HG03097 (cell line): ENCODE results near the gene NUMB.
"Not testable (repeated sequence)": the region's sequence is repeated elsewhere in the genome, so short reads cannot be mapped to it uniquely, and the experiment has no call there.

Experiments used
- ATAC-seq: cut with Tn5 transposase; IDR thresholded peaks from one replicate; pipeline ENCODE4 v1.9.1; 2021; ENCODE audit not compliant: unreplicated experiment, low FRiP score

The NUMB gene

DNA sequence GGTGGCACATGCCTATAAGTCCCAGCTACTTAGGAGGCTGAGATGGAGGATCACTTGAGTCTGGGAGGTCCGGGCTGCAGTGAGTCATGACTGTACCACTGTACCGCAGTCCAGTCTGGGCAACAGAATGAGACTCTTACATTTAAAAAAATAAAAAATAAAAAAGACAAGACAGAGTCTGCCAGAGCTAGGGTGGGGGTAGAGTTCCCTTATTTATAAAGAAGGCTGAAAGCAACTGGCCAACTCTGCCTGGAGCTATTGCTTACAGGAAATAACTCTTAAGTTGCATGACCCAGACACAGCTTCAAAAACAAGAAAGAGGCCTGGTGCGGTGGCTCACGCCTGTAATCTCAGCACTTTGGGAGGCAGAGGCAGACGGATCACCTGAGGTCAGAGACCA lies 31.5 kb downstream of the NUMB start:
- no peak for ATAC-seq

DNA sequence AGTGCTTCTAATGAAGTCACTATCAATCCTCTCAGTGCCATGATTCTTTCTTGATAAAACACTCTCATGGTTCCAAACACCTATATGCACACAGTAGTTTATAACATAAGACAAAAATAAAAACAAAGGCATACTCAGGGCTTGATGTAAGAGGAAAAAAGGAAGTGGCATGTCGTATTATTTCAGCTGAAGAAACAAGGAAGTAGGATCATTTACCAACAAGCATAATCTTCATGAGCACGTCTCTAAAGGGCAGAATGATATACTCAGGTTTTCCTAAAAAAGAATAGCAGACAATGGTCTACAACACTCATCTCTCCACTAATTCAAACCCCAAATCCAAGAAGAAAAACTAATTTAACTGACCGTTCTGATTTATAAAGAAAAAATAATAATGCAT lies 33.9 kb downstream of the NUMB start:
- ATAC-seq, result no peak

DNA sequence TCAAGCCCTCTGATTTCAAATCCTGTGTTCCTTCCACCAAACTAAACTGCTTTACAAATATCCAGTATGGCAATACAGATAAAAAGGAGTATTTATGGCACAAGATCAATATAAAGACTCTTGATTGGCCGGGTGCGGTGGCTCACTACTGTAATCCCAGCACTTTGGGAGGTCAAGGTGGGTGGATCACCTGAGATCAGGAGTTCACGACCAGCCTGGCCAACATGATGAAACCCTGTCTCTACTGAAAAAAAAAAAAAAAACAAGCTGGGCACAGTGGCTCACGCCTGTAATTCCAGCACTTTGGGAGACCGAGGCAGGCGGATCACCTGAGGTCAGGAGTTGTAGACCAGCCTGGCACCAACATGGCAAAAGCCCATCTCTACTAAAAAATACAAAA lies 35.3 kb downstream of the NUMB start:
- ATAC-seq, result not testable (repeated sequence)

DNA sequence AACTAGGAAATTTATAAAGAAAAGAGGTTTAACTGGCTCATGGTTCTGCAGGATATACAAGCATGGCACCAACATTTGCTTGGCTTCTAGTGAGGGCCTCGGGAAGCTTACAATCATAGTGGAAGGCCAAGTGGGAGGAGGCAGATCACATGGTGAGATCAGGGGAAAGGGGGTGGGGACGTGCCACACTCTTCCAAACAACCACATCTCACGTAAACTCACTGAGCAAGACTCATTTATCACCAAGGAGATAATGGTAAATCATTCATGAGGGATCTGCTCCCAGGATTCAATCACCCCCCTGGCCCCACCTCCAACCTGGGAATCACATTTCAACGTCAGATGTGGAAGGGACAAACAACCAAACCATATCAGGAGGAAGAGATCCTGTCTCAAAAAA lies 35.8 kb downstream of the NUMB start:
- no peak for ATAC-seq

DNA sequence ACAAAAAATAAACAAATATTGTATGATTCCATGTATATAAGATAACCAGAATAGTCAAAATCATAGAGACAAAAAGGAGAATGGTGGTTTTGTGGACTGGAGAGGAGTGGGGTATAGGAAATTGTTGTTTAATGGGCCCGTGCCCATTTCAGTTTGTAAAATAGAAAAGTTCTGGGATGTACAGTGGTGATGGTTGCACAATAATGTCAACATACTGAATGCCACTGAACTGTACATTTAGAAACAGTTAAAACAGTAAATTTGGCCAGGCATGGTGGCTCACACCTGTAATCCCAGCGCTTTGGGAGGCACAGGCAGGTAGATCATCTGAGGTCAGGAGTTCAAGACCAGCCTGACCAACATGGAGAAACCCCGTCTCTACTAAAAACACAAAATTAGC lies 40.1 kb downstream of the NUMB start:
- no peak for ATAC-seq

DNA sequence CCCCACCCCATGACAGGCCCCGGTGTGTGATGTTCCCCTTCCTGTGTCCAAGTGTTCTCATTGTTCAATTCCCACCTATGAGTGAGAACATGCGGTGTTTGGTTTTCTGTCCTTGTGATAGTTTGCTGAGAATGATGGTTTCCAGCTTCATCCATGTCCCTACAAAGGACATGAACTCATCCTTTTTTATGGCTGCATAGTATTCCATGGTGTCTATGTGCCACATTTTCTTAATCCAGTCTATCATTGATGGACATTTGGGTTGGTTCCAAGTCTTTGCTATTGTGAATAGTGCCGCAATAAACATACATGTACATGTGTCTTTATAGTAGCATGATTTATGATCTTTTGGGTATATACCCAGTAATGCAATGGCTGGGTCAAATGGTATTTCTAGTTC lies 52.1 kb downstream of the NUMB start:
- not testable (repeated sequence) for ATAC-seq

DNA sequence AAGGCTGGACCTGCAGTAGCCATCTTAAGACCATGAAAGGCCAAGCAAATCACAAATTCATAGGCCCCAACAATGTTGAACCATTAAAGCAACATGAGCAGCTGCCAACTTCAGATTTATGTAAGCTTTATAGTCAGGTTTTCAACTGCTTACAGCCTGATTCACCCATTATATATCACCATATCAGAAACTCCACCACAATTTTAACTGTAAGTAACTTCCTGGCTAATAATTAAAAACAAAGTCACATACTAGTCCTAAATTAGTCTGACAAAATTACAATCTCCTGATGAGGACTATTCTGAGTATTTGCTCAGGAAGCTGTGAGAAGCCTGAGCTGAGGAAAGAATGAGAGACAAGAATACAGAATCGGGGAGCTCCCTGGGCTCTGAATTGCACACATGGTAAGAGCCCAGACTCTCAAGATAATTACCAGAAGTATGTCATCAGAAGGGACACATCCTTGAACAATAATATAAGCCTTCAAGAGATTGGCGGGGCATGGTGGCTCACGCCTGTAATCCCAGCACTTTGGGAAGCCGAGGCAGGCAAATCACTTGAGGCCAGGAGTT lies 55.1 kb downstream of the NUMB start:
- ATAC-seq, result no peak

DNA sequence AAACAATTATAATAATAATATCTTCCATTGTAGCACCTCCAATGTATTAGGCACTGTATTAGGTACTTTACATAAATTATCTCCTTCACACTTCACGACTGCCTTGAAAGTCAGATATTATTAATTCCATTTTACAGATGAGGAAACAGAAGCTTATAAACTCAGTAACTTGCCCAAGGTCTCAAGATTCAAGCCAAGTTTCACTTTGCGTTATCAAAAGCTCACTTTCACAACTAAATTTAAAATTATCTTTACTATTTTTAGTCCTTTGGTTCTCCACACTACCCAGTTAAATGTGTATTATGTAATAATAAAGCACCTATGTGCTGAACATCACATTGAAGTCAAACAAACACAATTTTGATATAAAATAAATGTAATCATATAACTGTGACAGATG lies 55.8 kb downstream of the NUMB start:
- no peak for ATAC-seq

DNA sequence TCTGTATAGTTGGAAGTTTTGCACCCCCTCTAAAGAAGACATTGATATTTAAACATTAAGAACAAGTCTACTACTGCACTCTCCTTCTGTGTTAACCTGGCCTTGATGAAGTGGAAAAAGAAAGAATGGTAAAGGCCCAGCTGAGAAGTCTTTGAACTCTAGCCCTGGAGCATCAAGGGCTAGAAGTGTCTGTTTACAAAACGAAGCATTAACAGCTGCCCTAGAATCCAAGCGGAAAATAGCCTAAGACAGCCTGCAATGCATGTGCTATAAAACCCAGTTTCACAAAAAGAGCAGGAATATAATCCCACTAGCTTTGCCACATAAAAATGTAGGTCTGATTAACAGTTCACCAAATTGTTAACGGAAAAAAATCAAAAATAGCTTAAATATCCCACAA lies 60.5 kb downstream of the NUMB start:
- ATAC-seq, result no peak

DNA sequence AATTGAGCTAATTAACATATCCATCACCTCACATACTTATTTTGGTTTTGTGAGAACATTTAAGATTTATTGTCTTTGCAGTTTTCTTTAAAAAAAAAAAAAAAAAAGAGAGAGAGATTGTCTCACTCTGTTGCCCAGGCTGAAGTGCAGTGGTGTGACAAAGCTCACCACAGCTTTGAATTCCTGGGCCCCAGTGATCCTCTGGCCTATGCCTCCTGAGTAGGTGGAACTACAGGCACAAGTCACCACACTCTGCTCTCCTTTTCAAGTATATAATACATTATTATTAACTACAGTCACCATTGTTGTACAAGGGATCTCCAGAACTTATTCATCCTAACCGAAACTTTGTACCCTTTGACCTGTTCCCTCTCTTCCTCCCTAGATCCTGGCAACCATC lies 64.0 kb downstream of the NUMB start:
- ATAC-seq, result no peak

DNA sequence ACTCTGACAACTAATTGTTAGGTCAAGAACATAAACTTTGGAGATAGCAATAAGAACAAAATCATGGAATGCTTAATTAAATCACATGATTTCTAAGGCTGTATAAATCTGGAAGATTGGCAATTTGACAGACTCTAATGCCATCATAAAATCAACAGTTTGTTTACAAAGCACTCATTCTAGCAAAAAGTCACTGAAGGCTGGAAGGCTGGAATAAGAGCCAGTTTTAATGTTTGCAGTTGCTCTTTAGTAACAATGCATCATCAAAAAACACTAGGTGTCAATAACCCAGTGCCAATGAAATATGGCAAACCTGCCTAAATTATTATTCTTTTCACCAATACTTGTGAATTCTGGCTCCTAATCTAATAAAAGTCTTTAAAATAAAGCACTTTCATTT lies 65.0 kb downstream of the NUMB start:
- ATAC-seq, result no peak

DNA sequence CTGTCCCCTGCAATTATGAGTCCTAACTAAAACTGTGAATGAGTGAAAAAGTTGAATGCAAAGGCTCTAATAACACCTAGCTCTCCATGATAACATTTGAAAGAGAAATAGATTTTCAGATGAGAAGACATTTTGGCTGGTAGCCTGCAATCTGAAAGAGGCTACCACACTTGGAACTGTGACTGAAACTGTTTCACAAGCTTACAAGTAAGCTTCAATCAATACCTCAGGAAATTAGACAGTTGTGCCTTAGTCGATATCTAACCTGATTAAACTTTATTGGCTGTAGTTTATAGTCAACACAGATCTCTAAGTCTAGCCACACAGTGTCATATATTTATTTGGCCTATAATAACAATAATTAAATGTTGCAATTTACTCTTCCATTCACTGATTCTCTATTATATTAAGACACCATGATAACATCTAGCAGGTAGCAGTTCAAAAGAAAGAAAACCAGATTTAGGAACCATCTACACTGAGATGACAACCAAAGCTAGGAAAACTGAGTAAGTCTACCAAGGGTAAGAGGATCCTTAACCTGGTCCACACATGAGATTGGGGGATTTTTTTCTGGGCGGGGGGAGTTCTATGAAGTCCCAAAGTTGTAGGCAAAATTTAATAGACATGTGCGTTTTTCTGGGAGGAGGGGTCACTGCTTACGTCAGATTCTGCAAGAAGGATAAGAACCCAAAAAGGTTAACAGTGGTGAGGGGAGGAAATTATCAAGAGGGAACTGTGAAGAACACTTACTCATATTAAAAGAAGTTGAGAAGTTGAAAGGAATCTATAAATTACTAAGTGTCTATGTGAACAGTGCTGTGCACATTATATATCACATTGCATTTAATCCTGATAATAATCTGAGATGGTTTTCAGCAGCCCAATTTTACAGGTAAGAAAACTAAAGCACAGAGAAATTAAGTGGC lies 65.8 kb downstream of the NUMB start:
- no peak for ATAC-seq

DNA sequence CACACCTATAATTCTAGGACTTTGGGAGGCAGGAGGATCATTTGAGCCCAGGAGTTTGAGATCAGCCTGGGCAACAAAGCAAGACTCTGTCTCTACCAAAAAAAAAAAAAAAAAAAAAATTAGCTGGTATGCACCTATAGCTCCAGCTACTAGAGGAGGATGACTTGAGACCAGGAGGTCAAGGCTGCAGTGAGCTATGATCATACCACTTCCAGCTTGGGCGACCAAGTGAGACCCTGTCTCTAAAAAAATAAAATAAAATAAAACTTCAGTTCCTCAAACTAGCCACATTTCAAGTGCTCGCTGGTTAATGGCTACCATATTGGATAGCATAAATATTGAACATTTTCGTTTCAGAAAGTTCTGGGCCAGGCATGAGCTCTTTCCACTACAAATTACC lies 70.5 kb downstream of the NUMB start:
- ATAC-seq, result peak; percentile 52

DNA sequence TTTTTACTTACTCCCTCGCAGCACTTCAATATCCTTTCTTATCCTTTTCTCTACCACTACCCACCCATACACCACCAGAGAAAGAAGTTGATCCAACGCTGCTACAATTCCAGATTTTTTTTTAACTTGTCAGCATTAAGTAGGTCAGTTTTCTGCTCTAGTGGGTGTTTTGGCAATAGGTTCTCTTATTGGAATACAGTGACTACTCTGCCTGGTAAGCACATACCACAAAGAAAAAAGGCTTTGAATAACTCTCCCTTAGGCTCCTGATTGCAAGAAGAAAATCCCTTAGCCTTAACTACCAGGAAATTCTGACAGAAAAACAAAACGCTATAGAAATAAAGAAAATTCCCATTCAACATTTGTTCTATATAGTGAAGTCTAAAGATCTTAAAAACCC lies 72.0 kb downstream of the NUMB start:
- ATAC-seq, result no peak

DNA sequence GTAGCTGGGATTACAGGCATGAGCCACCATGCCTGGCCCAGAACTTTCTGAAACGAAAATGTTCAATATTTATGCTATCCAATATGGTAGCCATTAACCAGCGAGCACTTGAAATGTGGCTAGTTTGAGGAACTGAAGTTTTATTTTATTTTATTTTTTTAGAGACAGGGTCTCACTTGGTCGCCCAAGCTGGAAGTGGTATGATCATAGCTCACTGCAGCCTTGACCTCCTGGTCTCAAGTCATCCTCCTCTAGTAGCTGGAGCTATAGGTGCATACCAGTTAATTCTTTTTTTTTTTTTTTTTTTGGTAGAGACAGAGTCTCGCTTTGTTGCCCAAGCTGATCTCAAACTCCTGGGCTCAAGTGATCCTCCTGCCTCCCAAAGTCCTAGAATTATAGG lies 73.3 kb downstream of the NUMB start:
- ATAC-seq, result not testable (repeated sequence)

DNA sequence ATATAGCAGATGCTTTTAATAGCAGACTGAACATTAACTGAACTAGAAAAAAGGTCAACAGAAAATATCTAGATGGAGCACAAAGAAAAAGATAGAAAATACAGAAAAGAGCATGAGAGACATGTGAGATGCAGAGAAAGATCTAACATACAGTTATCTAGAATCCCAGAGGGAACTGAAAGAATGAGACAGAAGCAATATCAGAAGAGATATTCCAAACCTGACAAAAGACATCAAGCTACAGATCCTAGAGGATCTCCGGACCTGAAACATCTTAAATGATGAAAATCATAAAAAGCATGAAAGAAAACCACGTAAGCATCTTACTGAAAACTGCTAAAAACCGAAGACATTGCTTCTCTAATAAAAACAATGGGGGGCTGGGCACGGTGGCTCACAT lies 75.0 kb downstream of the NUMB start:
- ATAC-seq, result no peak

DNA sequence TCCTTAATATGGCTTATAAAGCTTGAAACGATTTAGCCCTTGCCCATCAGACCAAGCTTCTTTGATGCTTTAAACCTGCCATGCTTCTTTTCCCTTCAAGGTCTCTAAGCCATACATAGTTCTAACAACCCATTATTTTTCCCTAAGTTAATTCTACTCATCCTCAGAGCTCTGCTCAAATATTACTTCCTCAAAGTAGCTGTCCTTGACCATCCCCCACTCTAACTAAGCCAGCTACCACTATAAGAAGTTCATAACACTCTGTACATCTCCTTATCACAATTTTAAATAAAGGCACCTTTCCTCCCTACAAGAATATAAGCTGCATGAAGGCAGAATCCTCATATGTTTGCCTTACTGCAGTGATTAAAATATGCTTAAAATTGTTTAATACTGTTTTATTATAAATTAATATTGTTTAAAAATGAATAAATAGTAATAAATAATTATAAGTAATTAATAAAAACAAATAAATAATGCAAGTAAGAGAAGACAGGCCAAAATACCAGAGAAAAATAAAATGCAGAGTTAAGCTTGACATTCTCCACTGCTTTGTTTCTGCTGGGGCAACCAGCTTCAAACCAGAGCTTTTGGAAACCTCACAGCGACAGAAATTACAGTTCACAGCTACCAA lies 76.8 kb downstream of the NUMB start:
- ATAC-seq, result no peak

DNA sequence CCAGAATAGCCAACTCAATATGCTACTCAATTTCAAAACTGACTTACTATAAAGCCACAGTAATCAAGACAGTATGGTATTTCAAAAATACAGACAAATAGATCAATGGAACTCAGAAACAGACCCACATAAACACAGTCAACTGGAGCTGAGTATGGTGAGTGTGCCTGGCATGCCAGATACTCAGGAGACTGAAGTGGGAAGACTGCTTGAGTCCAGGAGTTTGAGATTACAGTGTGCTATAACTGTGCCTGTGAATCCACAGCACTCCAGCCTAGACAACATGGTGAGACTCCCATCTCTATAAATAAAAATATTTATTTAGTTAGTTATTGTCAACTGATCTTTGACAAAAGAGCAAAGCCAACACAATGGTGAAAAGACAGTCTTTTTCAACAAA lies 81.8 kb downstream of the NUMB start:
- ATAC-seq, result no peak

DNA sequence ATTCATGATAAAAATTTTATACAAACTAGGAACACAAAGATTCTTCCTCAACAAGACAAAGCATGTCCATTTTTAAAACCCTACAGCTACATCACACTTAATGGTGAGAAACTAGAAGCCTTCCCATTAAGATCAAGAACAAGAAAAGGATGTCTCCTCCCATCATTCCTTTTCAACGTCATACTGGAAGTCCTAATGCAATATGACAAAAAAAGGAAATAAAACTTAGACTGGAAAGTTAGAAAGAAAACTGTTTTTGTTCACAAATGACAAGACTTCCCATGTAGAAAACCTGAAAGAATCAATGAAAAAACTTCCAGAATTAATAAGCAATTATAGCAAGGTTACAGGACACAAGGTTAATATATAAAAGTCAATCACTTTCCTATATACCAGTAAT lies 82.5 kb downstream of the NUMB start:
- ATAC-seq, result no peak

DNA sequence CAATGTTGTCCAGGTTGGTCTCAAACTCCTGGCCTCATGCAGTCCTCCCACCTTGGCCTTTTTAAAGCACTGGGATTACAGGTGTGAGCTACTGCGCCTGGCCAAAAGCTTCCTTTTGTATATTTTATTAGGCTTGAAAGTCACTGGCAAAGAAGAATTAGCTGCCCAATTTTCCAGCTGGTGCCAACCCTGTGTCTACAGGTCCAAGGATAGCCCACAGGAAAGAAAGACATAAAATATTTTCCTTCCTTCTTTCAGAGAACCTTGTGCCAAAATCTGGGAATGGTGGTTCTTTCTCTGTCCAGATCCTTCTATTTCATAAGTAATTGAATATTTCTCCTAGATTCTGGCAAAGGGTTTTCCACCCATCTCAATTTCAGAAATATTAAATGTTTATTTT lies 84.1 kb downstream of the NUMB start:
- ATAC-seq, result no peak

DNA sequence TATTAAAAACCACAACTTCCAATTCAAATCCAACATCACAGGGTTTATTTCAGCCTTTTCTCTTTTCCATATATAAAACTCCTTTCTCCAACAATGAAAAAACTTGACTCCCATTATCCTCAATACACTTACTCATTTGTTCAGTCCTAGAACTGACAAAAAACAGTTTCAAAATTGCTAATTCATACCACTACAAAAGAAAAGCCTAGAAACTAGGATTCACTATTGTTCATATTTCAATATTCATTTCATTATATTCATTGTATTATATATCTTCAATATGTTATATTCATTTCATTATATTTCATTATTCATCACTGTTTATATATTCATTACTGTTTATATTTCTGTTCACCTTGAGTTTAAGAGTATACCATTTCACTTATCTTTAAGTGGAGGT lies 85.8 kb downstream of the NUMB start:
- no peak for ATAC-seq

DNA sequence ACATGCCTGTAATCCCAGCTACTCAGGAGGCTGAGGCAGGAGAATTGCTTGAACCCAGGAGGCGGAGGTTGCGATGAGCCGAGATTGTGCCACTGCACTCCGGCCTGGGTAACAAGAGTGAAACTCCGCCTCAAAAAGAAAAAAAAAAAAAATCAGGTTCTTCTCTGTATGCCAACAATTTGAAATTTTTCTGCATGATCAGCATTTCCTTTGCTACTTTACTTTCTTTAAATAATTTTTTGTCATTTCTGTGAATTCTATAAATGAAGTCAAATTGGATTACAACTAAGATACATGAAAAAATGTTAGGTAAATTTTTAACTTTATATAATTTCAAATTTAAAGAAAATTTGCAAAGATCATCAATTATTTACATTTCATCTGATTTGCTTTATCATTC lies 87.8 kb downstream of the NUMB start:
- ATAC-seq, result no peak
